Measurements from ENCODE around the gene GCNT4.

Gene GCNT4

GRCh38 chr5:75050415-75050814 lies 1.9 kb downstream of the GCNT4 start:
- DNase-seq, result peak; percentile 58

- DNase-seq, result peak; percentile 57
Observed at GRCh38 chr5:75049456-75050351, 2.7 kb downstream of the GCNT4 start.

GRCh38 chr5:75048457-75048953 lies 3.9 kb downstream of the GCNT4 start:
- peak; percentile 31 for DNase-seq

- no peak for DNase-seq
Observed at GRCh38 chr5:75047356-75047755, 5.0 kb downstream of the GCNT4 start.

- DNase-seq, result no peak
Observed at GRCh38 chr5:75046366-75047142, 5.8 kb downstream of the GCNT4 start.

GRCh38 chr5:75045071-75045470 lies 7.3 kb downstream of the GCNT4 start:
- DNase-seq, result no peak

- DNase-seq, result no peak
Observed at GRCh38 chr5:75044406-75044805, 8.0 kb downstream of the GCNT4 start.

GRCh38 chr5:75043633-75044264 lies 8.6 kb downstream of the GCNT4 start:
- no peak for DNase-seq

GRCh38 chr5:75042522-75042921 lies 9.8 kb downstream of the GCNT4 start:
- DNase-seq, result peak; percentile 32

- peak; percentile 84 for DNase-seq
Observed at GRCh38 chr5:75040973-75041372, 11.4 kb downstream of the GCNT4 start.

GRCh38 chr5:75037106-75037505 lies 15.3 kb downstream of the GCNT4 start:
- peak; percentile 86 for DNase-seq

GRCh38 chr5:75034137-75034739 lies 18.1 kb downstream of the GCNT4 start:
- DNase-seq, result no peak

- no peak for DNase-seq
Observed at GRCh38 chr5:75031366-75031765, 21.0 kb downstream of the GCNT4 start.

GRCh38 chr5:75028090-75028489 lies 24.3 kb downstream of the GCNT4 start:
- no peak for DNase-seq

- no peak for DNase-seq
Observed at GRCh38 chr5:75023368-75024159, 28.8 kb downstream of the GCNT4 start.

GRCh38 chr5:75021800-75022199 lies 30.6 kb downstream of the GCNT4 start:
- no peak for DNase-seq

GRCh38 chr5:75021219-75021618 lies 31.1 kb downstream of the GCNT4 start:
- DNase-seq, result no peak

- no peak for DNase-seq
Observed at GRCh38 chr5:75020016-75020656, 32.2 kb downstream of the GCNT4 start.

GRCh38 chr5:75018805-75019587 lies 33.4 kb downstream of the GCNT4 start:
- peak; percentile 56 for DNase-seq

GRCh38 chr5:75017971-75018370 lies 34.4 kb downstream of the GCNT4 start:
- DNase-seq, result no peak

GRCh38 chr5:75016896-75017295 lies 35.5 kb downstream of the GCNT4 start:
- peak; percentile 48 for DNase-seq

Measured in fibroblast of skin of right quadriceps (primary cell).